HUES48 (cell line): ENCODE data around the gene MYO18A.

Experiments used
- H3K27ac ChIP-seq: one replicate; pipeline ENCODE4 v1.7.0; 2013; ENCODE audit warnings: low read depth, low read length, inconsistent platforms
- H3K27me3 ChIP-seq: 2 replicates; pipeline ENCODE4 v1.6.1; 2013; ENCODE audit warnings: mild to moderate bottlenecking, low read length; ENCODE audit not compliant: control insufficient read depth, insufficient read depth
- H3K36me3 ChIP-seq: 2 replicates; pipeline ENCODE4 v1.6.1; 2013; ENCODE audit warnings: low read length; ENCODE audit not compliant: control insufficient read depth, insufficient read depth
- H3K4me1 ChIP-seq: 2 replicates; pipeline ENCODE4 v1.6.1; 2013; ENCODE audit warnings: mild to moderate bottlenecking, low read length; ENCODE audit not compliant: control insufficient read depth, insufficient read depth
- H3K4me3 ChIP-seq: 2 replicates; pipeline ENCODE4 v1.5.1; 2013; ENCODE audit warnings: mild to moderate bottlenecking, low read depth, low read length
- H3K9ac ChIP-seq: 2 replicates; pipeline ENCODE4 v1.6.1; 2013; ENCODE audit warnings: mild to moderate bottlenecking, low read depth, low read length, moderate library complexity
- H3K9me3 ChIP-seq: 2 replicates; pipeline ENCODE4 v1.6.1; 2013; ENCODE audit warnings: low read length; ENCODE audit not compliant: control insufficient read depth, insufficient read depth

Gene MYO18A

GRCh38 chr17:29194669-29195068, 14.5 kb upstream of the MYO18A start:
- Histone ChIP-seq H3K9ac (no peak overlapping the region), H3K27ac (no peak overlapping the region), H3K9me3 (no peaks in the 10 kb centered on the region), H3K27me3 (no peaks in the 10 kb centered on the region), H3K4me1 (0 out of 2 replicates have a peak, but pooled peaks cover 3% of the 10 kb centered on the region), H3K4me3 (no peak overlapping the region), H3K36me3 (no peaks in the 10 kb centered on the region)

GRCh38 chr17:29193146-29193545, 12.9 kb upstream of the MYO18A start:
- H3K9me3 ChIP-seq, result no peaks in the 10 kb centered on the region
- 0 out of 2 replicates have a peak, but pooled peaks cover 3% of the 10 kb centered on the region for H3K4me1 ChIP-seq
- H3K9ac ChIP-seq, result no peak overlapping the region
- H3K27ac ChIP-seq, result no peak overlapping the region
- no peaks in the 10 kb centered on the region for H3K36me3 ChIP-seq
- no peak overlapping the region for H3K4me3 ChIP-seq
- no peaks in the 10 kb centered on the region for H3K27me3 ChIP-seq

- Histone ChIP-seq H3K4me3 (no peak overlapping the region), H3K27me3 (no peaks in the 10 kb centered on the region), H3K36me3 (no peaks in the 10 kb centered on the region), H3K27ac (no peak overlapping the region), H3K9me3 (no peaks in the 10 kb centered on the region), H3K4me1 (0 out of 2 replicates have a peak, but pooled peaks cover 3% of the 10 kb centered on the region), H3K9ac (no peak overlapping the region)
These were observed 10.5 kb upstream of the MYO18A start for GRCh38 chr17:29190592-29191207.

- no peak overlapping the region for H3K4me3 ChIP-seq
- no peak overlapping the region for H3K27ac ChIP-seq
- no peaks in the 10 kb centered on the region for H3K4me1 ChIP-seq
- H3K9ac ChIP-seq, result no peak overlapping the region
- no peaks in the 10 kb centered on the region for H3K36me3 ChIP-seq
- no peaks in the 10 kb centered on the region for H3K9me3 ChIP-seq
- H3K27me3 ChIP-seq, result no peaks in the 10 kb centered on the region
These were observed 9.8 kb upstream of the MYO18A start for GRCh38 chr17:29190039-29190438.

- H3K4me1 ChIP-seq, result no peaks in the 10 kb centered on the region
- no peak overlapping the region for H3K9ac ChIP-seq
- H3K4me3 ChIP-seq, result no peak overlapping the region
- H3K27ac ChIP-seq, result no peak overlapping the region
- H3K9me3 ChIP-seq, result no peaks in the 10 kb centered on the region
- no peaks in the 10 kb centered on the region for H3K36me3 ChIP-seq
- H3K27me3 ChIP-seq, result no peaks in the 10 kb centered on the region
These were observed 9.2 kb upstream of the MYO18A start for GRCh38 chr17:29189355-29189754.

- Histone ChIP-seq H3K36me3 (no peaks in the 10 kb centered on the region), H3K4me1 (peaks cover 27% of the 10 kb centered on the region), H3K9me3 (no peaks in the 10 kb centered on the region), H3K4me3 (no peak overlapping the region), H3K27me3 (peaks cover 15% of the 10 kb centered on the region), H3K27ac (no peak overlapping the region), H3K9ac (no peak overlapping the region)
These were observed 1.0 kb upstream of the MYO18A start for GRCh38 chr17:29181226-29181625.

GRCh38 chr17:29180788-29181160, 576 bp upstream of the MYO18A start:
- Histone ChIP-seq H3K36me3 (no peaks in the 10 kb centered on the region), H3K4me3 (peak overlapping the region; percentile 57), H3K27me3 (peaks cover 15% of the 10 kb centered on the region), H3K9ac (no peak overlapping the region), H3K9me3 (no peaks in the 10 kb centered on the region), H3K4me1 (peaks cover 31% of the 10 kb centered on the region), H3K27ac (no peak overlapping the region)

- Histone ChIP-seq H3K27ac (peak overlapping the region; percentile 76), H3K9me3 (no peaks in the 10 kb centered on the region), H3K27me3 (peaks cover 15% of the 10 kb centered on the region), H3K4me1 (peaks cover 31% of the 10 kb centered on the region), H3K9ac (no peak overlapping the region), H3K36me3 (no peaks in the 10 kb centered on the region), H3K4me3 (peak overlapping the region; percentile 57)
These were observed 765 bp downstream of the MYO18A start for GRCh38 chr17:29179232-29180033.

GRCh38 chr17:29178750-29179231, 1.4 kb downstream of the MYO18A start:
- H3K4me3 ChIP-seq, result peak overlapping the region; percentile 57
- no peaks in the 10 kb centered on the region for H3K36me3 ChIP-seq
- H3K9me3 ChIP-seq, result no peaks in the 10 kb centered on the region
- no peak overlapping the region for H3K9ac ChIP-seq
- peaks cover 31% of the 10 kb centered on the region for H3K4me1 ChIP-seq
- peak overlapping the region; percentile 76 for H3K27ac ChIP-seq
- H3K27me3 ChIP-seq, result peaks cover 15% of the 10 kb centered on the region

- Histone ChIP-seq H3K9me3 (no peaks in the 10 kb centered on the region), H3K4me1 (peaks cover 31% of the 10 kb centered on the region), H3K36me3 (no peaks in the 10 kb centered on the region), H3K27ac (peak overlapping the region; percentile 76), H3K9ac (no peak overlapping the region), H3K27me3 (peaks cover 15% of the 10 kb centered on the region), H3K4me3 (peak overlapping the region; percentile 57)
These were observed 2.1 kb downstream of the MYO18A start for GRCh38 chr17:29177871-29178749.
